DMS114 treated with DMSO at 0.1 percent for 48 hours (cell line): ENCODE measurements around the gene SENP2.
"Not testable (repeated sequence)": the region's sequence is repeated elsewhere in the genome, so short reads cannot be mapped to it uniquely, and the experiment has no call there.

Experiments used
- DNase-seq: peaks from one replicate; lab custom pipeline; 2025; ENCODE audit not compliant: unreplicated experiment; lab: John Stamatoyannopoulos, UW

Gene SENP2

DNA sequence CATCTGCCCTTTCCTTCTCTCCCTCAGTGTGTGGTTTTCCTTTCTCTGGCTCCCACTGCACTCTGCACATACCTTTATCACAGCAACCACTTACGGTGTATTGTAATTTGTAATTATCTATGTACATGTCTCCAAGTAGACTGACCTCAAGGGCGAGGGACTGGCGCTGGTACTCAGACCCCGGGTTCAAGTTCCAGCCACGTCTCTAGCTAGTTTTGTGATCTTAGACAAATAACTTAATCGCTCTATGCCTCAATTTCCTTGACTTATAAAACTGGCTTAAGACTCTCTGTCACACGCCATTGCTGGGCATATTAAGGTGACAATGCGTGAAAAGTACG lies 607 bp upstream of the SENP2 start:
- DNase-seq, result no peak

- no peak for DNase-seq
These were observed 568 bp downstream of the SENP2 start for GRCh38 chr3:185586686-185587039.

DNA sequence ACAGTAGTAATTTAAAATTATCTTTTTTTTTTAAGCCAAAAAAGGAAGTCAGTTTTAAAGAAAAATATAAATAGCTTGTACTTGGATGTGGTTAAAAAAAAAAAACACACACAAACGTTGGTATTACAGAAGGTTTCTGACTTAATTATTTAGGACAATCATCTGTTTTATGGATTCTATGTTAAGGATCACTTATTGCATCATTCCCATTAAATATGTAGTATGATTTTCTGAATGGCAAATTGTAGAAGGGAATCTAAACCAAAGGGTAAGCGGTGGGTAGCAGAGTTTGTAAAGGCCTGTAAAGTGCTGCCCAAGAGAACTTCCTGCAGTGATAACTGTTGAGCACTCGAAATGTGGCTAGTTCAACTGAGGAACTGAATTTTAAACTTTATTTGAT lies 8.0 kb downstream of the SENP2 start:
- no peak for DNase-seq

- DNase-seq, result no peak
These were observed 9.4 kb downstream of the SENP2 start for GRCh38 chr3:185595526-185595925.

DNA sequence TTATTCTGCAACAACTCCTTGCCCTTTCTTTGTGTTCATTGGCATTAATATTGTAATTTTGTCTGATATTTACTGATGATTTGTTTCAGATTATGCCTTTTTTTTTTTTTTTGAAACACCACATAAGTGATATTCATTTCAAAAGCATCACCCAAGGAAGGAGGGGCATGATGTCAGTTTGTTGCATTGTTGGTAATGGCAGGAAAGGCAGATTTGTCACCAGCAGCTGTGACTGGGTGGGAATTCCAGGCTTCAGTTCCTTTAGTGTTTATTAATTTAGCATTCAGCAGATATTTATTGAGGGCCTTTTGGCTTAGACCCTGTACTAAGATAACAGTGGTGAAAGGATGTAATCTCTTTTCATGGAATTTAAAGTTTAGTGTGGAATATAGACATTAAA lies 19.5 kb downstream of the SENP2 start:
- no peak for DNase-seq

DNA sequence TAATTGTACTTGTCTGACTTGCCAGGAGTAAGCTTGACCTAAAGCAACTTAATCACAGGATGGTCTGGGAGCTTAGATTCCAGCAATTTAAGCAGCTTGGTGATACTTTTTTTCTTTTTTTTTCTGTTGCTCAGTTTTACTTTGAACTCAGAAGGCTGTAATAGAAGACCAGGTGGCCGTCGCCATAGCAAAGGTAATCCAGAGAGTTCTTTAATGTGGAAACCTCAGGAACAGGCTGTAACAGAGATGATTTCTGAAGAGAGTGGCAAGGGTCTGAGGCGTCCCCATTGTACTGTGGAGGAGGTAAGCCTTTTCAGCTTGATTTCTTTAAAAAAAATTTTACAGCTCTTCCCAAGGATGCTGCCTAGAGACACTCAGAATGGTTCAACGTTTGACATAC lies 20.1 kb downstream of the SENP2 start:
- no peak for DNase-seq

GRCh38 chr3:185613016-185613415 lies 26.9 kb downstream of the SENP2 start:
- DNase-seq, result no peak

- no peak for DNase-seq
These were observed 38.0 kb downstream of the SENP2 start for GRCh38 chr3:185623939-185624665.

DNA sequence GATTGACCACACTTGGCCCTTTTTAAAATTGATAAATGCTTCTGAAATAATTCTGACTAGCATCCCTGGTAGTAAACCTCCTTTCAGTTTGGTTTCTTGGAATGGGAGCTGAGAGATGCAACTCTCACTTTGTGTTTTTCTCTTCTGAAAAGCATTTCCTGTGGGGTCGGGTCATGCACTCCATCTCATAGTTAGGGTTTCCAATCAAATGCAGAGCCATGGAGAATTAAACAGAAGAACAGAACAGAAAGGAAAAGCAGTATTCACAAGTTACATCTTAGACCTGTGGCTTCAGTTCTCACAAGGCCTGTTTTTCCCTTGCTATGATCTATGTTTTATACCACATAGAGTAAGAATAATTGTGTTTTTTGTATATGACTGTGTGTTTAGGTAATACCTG lies 39.7 kb downstream of the SENP2 start:
- no peak for DNase-seq

DNA sequence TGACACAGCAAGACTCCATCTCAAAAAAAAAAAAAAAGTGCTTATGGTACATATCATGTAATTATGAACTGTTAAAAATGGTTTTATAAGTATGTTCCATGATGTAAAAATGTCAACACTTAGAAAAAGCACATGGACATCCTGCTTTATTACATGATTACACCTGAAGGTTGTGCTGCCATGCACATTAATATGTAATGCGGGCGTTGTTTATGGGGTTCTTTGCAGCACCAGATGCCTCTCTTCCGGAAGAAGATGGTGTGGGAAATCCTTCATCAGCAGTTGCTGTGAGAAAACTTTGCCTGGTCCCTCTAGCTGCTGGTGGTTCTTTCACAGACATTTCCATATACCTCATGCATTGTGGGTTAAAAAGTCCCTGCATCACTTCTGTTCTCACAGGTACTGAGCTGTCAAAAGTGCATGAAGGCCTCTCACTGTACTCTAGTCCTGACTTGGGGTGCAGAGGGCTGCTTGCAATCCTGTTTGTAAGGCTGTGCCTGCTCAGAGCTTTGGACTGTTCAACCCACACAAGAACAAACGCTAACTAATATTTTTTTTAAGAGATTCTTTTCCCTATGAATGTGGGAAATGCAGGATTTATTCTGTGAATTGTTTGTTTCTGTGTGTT lies 43.6 kb downstream of the SENP2 start:
- DNase-seq, result no peak

- DNase-seq, result no peak
These were observed 44.1 kb downstream of the SENP2 start for GRCh38 chr3:185630182-185630622.

DNA sequence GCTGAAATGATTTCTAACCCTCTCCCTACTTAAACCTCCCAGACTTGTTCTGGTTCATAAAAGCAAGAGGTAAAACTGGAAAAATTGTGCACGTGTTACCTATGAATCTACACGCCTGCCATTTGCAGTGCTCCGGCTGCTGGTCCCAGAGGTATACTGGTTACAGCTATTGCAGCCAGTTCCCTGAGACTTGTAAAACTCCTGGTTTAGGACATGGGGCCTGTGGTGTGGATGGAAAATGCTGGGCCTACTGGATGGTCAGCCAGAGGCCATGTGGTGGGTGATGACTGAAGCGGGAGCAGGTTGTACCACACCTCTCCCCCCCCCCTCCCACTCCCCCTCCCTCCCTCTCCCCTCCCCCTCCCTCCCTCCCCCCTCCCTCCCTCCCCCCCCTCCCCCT lies 45.0 kb downstream of the SENP2 start:
- DNase-seq, result no peak

GRCh38 chr3:185631508-185632206 lies 45.6 kb downstream of the SENP2 start:
- DNase-seq, result no peak

DNA sequence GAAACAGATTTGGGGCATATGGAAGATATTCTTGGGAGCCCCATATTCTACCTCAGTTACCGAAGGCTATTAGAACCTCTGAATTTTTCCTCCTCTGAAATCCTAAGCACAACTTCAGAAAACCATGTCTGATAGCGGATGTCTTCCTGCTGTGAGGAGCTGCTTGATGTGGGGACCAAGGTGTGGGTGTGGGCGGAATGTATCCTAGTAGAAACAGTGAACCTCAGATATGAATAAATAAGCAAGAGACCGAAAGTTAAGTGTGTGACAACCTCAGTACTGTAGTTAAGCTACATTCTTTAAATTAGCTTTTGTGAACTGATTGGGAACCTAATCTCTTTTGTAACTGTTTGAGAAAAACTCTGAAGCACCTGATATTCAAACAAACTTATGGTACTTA lies 46.9 kb downstream of the SENP2 start:
- no peak for DNase-seq

DNA sequence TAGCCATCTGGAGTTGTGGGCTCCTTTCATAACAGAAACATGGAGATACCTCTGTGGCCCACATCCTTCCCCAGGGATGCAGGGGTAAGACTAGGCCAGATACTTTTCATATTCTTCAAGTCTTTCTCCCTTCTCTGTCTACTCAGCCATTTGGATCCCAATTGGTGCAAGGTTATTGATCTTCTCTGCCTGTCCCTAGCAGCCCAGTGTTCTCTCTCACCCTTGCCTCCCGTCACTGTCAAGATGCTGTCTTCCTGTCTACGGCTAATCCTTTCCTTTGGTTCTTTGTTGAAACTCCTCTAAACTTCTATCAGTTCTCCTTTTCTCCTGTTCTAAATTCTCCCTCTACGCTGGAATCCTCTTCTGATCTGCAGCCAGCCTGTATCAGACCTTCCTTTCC lies 51.3 kb downstream of the SENP2 start:
- DNase-seq, result no peak

- not testable (repeated sequence) for DNase-seq
These were observed 52.6 kb downstream of the SENP2 start for GRCh38 chr3:185638651-185639050.

DNA sequence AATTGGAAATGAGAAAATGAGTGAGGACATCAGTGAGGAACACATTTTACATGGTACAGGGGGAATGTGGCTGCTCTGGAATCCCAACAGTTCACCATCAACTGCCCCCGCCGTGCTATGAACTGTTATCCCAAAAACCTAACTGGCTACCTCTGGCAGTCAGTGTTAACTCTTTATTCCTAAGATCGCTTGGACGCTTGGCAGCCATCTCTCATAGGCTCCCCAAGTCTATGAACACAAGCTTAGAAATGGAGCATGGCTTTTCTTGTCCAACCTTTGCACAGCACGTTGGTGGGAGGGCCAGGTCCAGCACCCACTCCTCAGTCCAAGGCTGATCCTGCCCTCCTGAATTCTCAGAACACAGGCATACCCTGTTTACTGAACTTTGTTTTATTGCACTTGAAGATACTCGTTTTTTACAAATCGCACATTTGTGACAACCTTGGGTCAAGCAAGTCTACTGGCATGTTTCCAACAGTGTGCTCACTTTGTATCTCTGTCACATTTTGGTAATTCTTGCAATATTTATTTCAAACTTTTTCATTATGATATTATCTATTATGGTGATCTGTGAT lies 53.6 kb downstream of the SENP2 start:
- DNase-seq, result no peak

DNA sequence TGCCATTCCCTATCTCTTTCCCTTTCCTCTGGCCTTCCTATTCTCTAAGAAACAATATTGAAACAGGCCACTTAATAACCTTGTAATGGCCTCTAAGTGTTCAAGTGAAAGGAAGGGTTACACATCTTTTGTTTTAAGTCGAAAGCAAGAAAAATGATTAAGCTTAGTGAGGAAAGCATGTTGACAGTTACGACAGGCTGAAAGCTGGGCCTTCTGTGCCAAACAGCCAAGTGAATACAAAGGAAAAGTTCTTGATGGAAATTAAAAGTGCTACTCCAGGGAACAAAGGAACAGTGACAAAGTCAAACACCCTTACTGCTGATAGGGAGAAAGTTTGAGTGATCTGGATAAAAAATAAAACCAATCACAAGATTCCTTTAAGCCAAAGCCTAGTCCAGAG lies 54.2 kb downstream of the SENP2 start:
- no peak for DNase-seq

- DNase-seq, result not testable (repeated sequence)
These were observed 59.1 kb downstream of the SENP2 start for GRCh38 chr3:185645191-185645590.

GRCh38 chr3:185645596-185646381 lies 59.7 kb downstream of the SENP2 start:
- no peak for DNase-seq

GRCh38 chr3:185646382-185647133 lies 60.5 kb downstream of the SENP2 start:
- DNase-seq, result no peak
